Adipose tissue (tissue), 3 donors: ENCODE results near the gene ARMC6. TPM values are rescaled to one million over a fixed set of nuclear protein-coding genes. Genes with fewer than 3 reads are reported as not detected.

Experiments
- H3K27ac ChIP-seq: one replicate; pipeline ENCODE4 v1.5.1; 2013; ENCODE audit warnings: low read depth, low read length
- WGBS, 3 donors: extraction: QIAGEN DNeasy Blood & Tissue Kit; methylation state at CpG; one replicate each; pipeline ENCODE4 v1.1.7; 2013; 5-methylcytosine and 5-hydroxymethylcytosine counted together
- polyA plus RNA-seq, 3 donors: library from polyadenylated mRNA; stranded (reverse); fragments of 200-250 nt; gene quantifications; one replicate each; pipeline ENCODE4 v1.2.3, GENCODE V29; 2013
- donor health status: healthy with polysubstance abuse.
- donor health status: Bipolar disorder and iron deficiency.
- donor health status: healthy.

ARMC6 gene
- polyA plus RNA-seq, 3 donors, result 8.7 to 19.9 (median 15.6) TPM

DNA sequence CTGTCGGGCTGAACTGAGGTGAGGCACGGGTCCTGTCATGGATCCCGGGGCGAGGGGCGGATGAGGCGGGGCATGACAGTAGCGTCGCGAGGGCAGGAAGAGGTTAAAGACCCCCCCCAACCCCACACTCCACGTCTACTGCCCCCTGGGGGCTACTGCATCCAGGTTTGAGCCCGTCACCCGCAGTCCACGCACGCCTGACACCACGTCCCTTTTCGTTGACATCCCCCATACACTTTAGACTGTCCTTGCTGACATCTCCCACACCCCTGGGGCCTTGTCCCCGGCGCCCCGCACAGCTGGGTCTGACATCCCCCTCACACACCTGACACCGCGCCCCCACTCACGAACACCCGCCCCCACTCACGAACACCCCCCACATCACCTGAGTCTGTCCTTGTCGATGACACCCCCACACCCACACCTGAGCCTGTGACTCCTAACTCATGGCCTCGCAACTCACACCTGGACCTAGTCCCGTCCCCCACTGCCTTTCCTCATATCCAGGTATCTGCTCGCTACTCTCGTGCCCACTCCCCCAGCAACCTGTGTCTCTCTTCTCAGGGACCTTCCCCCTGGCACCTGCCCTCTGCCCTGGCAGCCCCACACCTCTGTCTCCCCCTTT is 30.8 kb downstream of the ARMC6 start:
- 1 to 2% (median 1%) methylated on average over 28 to 29 of the region's 29 CpGs for WGBS, 3 donors
- H3K27ac ChIP-seq, result no peak overlapping the region

DNA sequence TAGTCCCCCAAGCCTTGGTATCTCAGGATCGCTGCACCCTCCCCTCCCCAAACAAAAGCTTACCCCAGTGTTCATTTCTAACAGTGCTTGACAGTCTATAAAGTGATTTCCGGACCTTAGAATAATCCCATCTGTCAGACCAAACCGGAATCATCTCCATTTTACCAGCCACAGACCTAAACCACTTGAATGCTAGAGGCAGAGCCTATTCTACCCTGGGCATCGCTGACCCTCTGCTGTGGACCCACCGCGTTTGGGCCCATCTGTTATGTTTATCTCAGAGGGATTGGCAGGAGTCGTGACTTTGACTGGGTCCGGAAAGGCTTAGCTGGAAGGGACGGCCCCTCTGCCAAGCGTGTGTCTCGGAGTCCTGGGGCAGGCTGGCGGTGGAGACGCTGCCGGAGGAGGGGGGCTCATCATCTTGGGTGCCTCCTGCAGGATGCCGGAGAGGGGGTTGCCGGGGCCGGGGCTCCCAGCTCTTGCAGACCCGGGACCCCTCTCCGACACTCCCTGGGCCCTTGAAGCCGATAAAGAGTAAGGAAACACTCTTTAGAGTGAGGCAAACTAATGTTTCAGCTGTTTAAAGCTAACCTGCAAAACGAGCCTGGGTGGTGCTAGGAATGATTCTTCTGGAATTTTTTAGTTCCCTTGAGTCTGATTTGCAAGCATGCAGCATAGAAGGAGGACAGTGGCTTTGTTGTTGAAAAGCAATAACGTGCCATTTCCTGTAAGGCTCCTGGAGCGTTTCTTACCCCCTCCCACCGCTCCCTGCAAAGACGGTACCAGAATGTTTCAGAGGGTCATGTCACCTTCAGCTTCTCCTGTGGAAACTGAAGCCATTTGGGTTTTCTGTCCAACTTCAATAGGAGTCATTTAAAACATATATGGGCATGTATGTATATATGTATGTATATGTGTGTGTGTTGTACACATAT is 31.7 kb downstream of the ARMC6 start:
- 2 to 3% (median 2%) methylated on average over 25 of the region's 25 CpGs for WGBS, 3 donors
- no peak overlapping the region for H3K27ac ChIP-seq

GRCh38 chr19:19067276-19068072 is 34.1 kb downstream of the ARMC6 start:
- WGBS, 3 donors, result 71 to 88% (median 74%) methylated on average over 11 of the region's 11 CpGs
- H3K27ac ChIP-seq, result no peak overlapping the region

DNA sequence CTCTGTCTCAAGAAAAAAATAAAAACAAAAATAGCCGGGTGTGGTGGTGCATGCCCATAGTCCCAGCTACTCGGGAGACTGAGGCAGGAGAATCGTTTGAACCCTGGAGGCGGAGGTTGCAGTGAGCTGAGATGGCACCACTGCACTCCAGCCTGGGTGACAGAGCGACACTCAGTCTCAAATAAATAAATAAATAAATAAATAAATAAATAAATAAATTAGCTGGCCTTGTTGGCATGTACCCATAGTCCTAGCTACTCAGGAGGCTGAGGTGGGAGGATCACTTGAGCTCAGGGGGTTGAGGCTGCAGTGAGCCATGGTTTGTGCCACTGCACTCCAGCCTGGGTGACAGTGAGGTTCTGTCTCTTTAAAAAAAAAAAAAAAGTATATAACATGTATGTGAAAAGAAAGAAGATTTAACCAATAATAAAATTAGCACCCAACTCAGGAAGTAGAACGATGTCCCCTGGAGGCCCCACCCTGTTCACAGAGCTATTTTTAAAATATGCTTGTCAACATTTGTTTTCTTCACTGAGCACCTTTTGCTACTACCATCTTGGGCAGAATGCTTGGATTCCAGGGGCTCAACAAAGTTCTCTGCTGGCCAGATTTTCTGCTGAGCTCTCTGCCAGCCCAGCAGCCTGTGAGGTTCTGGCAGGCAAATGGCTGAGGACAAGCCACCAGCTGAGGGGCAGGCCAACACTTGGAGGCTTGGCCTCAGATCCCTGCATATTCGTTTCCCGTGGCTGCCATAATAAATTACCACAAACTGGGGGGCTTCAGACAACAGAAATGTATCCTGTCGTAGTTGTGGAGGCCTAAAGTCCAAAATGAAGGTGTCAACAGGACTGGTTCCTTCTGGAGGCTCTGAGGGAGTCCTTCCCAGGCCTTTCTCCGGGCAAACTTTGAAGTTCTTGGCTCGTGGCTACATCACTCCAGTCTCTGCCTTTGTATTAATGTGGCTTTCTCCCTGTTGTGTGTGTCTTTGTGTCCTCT is 35.6 kb downstream of the ARMC6 start:
- WGBS, 3 donors, result 75 to 79% (median 77%) methylated on average over 11 of the region's 11 CpGs

DNA sequence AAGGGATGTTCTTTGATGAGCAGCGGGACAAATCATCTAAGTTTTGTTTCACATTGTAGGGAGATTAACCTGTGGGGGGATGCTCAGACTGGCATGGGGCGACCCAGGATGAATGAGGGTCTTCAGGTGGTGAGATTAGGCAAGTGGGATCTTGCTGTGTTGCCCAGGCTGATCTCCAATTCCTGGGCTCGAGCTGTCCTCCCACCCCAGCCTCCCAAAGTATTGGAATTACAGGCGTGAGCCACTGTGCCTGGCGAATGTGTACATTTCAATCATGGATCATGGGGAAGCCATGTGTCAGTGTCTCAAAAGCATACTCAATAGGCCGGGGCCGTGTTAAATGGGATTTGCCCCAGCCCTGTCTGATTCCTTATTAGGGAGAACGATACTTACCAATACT is 38.5 kb downstream of the ARMC6 start:
- 96 to 97% (median 97%) methylated on average over 8 of the region's 8 CpGs for whole genome bisulfite sequencing, 3 donors
- no peak overlapping the region for H3K27ac ChIP-seq

More for the DNA sequence above, 35.6 kb downstream of the ARMC6 start:
- no peak overlapping the region for H3K27ac ChIP-seq

GRCh38 chr19:19074196-19074882 is 40.9 kb downstream of the ARMC6 start:
- WGBS, 3 donors, result 57 to 64% (median 62%) methylated on average over 13 of the region's 13 CpGs

DNA sequence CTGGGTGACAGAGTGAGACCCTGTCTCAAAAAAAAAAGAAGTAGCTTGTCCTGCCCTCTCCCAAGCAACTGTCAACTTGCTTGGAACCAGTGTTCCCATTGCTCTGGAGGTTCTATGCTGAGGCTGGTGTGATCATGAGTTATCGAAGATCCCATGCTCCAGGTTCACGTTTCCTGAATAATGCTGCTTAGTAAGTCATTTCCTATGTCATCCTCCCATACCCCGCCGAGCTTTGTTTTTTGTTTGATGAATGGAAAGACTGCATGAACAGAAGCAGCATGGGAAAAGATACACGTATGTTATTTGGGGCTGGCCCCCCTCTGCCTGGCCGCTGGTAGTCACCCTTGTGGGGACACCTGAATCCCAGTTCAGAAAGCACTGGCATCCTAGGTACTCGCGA is 41.7 kb downstream of the ARMC6 start:
- no peak overlapping the region for H3K27ac ChIP-seq
- 86 to 90% (median 89%) methylated on average over 8 of the region's 8 CpGs for WGBS, 3 donors

More at GRCh38 chr19:19074196-19074882, 40.9 kb downstream of the ARMC6 start:
- no peak overlapping the region for H3K27ac ChIP-seq

- H3K27ac ChIP-seq, result no peak overlapping the region
- 76 to 87% (median 77%) methylated on average over 1 of the region's 1 CpG for WGBS, 3 donors
Observed at GRCh38 chr19:19076476-19076875, 43.1 kb downstream of the ARMC6 start.

DNA sequence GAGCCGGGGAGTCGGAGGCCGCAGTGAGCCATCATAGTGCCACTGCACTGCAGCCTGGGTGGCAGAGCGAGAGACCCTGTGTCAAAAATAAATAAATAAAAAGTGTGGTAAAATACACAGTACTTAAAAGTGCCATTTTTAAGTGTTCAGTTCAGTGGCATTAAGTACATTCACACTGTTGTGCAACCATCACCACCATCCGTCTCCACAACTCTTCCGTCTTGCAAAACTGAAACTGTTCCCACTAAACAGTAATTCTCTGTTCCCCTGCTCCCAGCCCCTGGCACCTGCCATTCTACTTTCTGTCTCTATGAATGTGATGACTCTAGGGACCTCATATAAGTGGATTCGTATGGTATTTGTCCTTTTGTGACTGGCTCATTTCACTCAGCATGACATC is 43.7 kb downstream of the ARMC6 start:
- no peak overlapping the region for H3K27ac ChIP-seq
- 77 to 94% (median 77%) methylated on average over 7 of the region's 7 CpGs for WGBS, 3 donors

DNA sequence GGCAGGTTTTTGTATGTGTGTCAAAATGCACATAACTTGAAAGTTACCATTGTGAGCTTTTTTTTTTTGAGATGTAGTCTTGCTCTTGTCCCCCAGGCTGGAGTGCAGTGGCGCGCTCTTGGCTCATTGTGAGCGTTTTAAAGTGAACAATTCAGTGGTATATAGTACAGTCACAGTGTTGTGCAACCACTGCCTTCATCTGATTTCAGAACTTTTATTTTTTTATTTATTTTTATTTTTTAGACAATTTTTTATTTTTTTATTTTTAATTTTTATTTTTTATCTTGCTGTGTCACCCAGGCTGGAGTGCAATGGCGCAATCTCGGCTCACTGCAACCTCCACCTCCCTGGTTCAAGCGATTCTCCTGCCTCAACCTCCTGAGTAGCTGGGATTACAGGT is 45.4 kb downstream of the ARMC6 start:
- 80 to 96% (median 86%) methylated on average over 6 of the region's 6 CpGs for WGBS, 3 donors
- no peak overlapping the region for H3K27ac ChIP-seq

DNA sequence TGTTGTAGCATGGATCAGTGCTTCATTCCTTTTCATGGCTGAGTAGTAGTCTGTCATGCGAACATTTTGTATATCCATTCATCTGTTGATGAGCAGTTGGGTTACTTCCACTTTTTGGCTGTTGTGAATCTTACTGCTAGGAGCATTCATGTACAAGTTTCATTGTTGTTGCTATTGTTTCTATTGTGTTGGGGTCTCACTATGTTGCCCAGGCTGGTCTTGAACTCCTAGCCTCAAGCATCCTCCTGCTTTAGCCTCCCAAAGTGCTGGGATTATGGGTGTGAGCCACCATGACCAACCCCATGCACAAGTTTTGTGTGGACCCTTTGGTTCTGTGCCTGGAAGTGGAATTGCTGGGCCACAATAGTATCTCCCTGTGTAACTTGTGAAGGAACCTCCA is 46.2 kb downstream of the ARMC6 start:
- 100% methylated on average over 1 of the region's 1 CpG for WGBS, 3 donors

DNA sequence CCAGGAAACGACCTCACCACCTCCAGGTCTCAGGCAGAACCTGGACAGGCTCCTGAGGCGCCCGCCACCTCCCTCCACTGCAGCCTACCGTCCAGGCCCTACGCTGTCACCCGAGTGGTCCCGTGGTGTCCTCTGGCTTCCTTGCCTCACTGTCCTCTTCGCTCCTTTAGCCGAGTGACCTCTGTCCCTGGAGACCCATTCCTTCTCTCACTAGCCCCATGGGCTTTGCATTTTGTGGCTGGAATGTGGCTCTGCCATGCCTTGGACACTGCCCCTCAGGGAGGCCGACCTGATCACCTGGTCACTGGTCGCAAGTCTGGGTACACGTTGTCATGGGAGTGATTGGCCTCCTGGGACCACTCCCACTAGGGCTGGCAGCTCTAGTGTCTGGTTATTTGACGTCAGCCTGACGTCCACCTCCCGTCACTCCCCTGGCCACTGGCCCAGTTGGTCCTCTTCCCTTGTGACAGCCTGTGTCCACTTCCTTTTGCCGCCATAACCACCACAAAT is 48.3 kb downstream of the ARMC6 start:
- WGBS, 3 donors, result 73 to 82% (median 74%) methylated on average over 16 of the region's 16 CpGs
- H3K27ac ChIP-seq, result no peak overlapping the region

More for the DNA sequence above, 46.2 kb downstream of the ARMC6 start:
- H3K27ac ChIP-seq, result no peak overlapping the region

DNA sequence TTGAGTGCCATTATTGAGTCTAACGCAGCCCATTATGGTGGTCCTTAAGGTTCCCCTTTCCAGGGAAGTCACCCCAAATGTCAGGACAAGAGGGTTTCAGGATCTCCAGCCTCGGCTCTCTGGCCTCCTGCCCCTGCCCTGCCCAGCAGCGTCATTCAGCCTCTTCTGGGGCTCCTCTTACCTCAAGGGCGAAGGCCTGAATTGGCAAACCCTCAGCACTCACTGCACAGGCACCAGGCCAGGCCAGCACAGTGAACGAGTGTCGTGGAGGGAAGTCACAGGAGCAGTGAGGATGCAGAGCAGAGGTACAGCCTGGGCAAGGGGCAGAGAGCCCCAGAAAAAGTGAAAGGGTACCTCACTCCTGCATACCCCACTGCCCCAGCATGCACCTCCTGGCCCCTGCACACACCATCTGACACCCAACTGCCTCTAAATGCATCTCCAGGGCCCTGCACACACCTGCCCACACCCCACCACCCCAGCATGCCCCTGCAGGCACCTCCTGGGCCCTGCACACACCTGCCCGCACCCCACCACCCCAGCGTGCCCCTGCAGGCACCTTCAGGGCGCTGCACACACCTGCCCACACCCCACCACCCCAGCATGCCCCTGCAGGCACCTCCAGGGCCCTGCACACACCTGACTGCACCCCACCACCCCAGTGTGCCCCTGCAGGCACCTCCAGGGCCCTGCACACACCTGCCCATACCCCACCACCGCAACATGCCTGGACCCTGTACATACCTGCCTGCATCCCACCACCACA is 50.2 kb downstream of the ARMC6 start:
- H3K27ac ChIP-seq, result no peak overlapping the region
- WGBS, 3 donors, result 88 to 92% (median 91%) methylated on average over 8 to 10 of the region's 10 CpGs

DNA sequence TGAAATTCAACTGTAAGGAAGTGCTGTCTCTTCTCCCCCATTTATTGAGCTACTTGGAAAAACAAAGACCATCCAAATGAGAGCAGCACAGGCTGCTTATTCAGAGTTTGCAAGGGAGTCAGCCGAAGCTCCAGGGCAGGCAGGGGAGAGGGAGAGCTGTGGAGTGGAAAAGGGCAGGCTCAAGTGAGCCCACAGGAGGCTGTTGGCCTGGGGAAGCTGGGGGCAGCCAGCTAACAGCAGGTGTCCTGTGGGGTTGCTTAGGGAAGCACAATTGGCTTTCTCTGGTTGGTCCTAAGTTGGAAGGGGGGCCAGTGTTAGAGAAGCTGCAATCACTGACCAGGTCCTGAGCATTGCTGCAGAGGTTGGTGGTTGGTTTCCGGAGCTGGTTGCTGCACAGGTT is 54.3 kb downstream of the ARMC6 start:
- no peak overlapping the region for H3K27ac ChIP-seq
- WGBS, 3 donors, result 79 to 88% (median 80%) methylated on average over 2 of the region's 2 CpGs

- H3K27ac ChIP-seq, result no peak overlapping the region
- 87 to 94% (median 89%) methylated on average over 7 of the region's 7 CpGs for WGBS, 3 donors
Observed at GRCh38 chr19:19094513-19094912, 61.1 kb downstream of the ARMC6 start.

- WGBS, 3 donors, result 54 to 85% (median 84%) methylated on average over 11 of the region's 11 CpGs
- H3K27ac ChIP-seq, result no peak overlapping the region
Observed at GRCh38 chr19:19095691-19096090, 62.3 kb downstream of the ARMC6 start.
